Measurements from ENCODE around the gene KRT83.

DNA sequence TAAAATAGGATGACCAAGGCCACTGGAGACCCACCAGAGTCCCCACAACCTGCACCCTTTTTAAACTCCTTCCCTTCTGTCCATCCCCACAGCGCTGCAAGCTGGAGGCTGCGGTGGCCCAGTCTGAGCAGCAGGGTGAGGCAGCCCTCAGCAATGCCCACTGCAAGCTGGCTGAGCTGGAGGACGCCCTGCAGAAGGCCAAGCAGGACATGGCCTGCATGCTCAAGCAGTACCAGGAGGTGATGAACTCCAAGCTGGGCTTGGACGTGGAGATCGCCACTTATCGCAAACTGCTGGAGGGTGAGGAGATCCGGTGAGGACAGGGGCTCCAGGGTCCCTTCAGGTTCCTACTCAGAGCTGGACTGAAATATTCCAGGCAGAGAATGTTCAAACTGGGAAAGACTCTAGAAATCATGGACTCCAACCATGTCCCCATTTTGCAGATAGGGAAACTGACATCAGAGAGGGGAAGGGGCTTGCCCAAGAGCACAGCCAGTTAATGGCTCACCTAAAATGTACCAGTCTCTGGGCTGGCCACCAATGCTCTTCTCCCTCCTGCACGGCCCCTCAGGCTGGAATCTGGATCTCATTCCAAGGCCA is 28.9 kb upstream of the KRT83 start:
- TF ChIP-seq, protein P1, sequence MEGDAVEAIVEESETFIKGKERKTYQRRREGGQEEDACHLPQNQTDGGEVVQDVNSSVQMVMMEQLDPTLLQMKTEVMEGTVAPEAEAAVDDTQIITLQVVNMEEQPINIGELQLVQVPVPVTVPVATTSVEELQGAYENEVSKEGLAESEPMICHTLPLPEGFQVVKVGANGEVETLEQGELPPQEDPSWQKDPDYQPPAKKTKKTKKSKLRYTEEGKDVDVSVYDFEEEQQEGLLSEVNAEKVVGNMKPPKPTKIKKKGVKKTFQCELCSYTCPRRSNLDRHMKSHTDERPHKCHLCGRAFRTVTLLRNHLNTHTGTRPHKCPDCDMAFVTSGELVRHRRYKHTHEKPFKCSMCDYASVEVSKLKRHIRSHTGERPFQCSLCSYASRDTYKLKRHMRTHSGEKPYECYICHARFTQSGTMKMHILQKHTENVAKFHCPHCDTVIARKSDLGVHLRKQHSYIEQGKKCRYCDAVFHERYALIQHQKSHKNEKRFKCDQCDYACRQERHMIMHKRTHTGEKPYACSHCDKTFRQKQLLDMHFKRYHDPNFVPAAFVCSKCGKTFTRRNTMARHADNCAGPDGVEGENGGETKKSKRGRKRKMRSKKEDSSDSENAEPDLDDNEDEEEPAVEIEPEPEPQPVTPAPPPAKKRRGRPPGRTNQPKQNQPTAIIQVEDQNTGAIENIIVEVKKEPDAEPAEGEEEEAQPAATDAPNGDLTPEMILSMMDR (IDR thresholded peaks at IDR 0.05; ENCODE audit: insufficient read depth, low read length, poor library complexity, severe bottlenecking), result no peak
- no peak for TF ChIP-seq EZH2phosphoT487 (conservative IDR thresholded peaks at IDR 0.05; ENCODE audit: low read length)
